Bladder microvascular endothelial cell (primary cell): ENCODE data around the gene ZNF214. TPM values are rescaled to one million over a fixed set of nuclear protein-coding genes. Genes with fewer than 3 reads are reported as not detected.

Experiments
- total RNA-seq: library from RNA; depleted of rRNA; stranded (reverse); fragments of >200 nt; gene quantifications from 2 replicates; pipeline ENCODE4 v1.2.3, GENCODE V29; 2014

Gene ZNF214
- total RNA-seq, result 0.65 and 1.8 TPM in 2 replicates

DNA sequence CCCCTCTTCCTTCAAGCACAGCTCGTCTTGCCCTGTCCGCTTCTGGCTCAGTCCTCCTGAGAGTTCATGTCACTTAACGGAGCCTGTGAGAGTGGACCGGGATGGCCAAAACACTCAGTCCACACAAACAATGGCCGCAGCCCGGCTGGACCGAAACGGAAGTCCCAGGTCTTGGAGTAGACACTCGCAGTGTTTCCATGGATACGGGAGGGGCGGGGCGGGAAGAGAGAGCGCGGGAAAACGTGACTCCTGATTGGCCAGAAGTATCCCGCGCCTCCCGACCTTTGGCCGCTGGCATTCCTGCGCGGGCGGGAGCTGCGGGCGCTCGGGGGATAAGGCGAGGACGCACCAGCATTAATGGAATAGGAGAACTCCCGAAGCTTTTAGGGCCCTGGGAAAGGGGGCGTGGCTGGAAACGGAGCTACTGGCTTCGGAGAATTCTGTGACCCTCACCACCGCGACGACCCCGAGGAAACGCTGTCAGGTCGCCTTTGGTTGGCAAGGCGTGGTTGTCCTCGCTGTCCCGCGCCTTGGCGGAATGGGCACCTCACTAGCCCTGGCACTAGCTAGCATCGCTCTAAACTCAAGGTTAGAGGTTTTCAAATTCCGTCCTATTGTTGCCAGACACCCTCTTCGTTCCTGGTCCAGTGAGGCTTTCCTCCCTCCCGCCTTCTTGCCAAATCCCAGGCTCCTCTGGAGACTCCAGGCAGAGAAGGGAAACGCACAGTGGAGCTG lies at the start of gene ZNF214, which contains the start of gene NLRP14:
Gene ZNF214, minus strand, starts transcription at position 164 of the 735 bp plus-strand sequence. CDS start 17,511 bp downstream, outside the sequence.
Gene NLRP14, plus strand, starts transcription at position 297 of the 735 bp plus-strand sequence. CDS start 18,108 bp downstream, outside the sequence.

Other genes with a start within 250 kb of the ZNF214 start
- under 0.01 and 0.31 TPM in 2 replicates for gene OR2AG2, start 248.4 kb downstream of the ZNF214 start, total RNA-seq
- under 0.01 TPM in 1 of 2 replicates, not detected in the other for gene OR2AG1, start 237.3 kb downstream of the ZNF214 start, total RNA-seq
- 0.16 and 0.38 TPM in 2 replicates for gene OR6A2, start 220.7 kb downstream of the ZNF214 start, total RNA-seq
- gene OR10A5, start 174.7 kb downstream of the ZNF214 start, total RNA-seq, result not detected in 2 replicates
- gene OR10A2, start 157.3 kb downstream of the ZNF214 start, total RNA-seq, result not detected in 2 replicates
- gene OR10A4, start 143.7 kb downstream of the ZNF214 start, total RNA-seq, result not detected in 2 replicates
- gene OR2D2, start 127.8 kb downstream of the ZNF214 start, total RNA-seq, result 0.16 and 0.19 TPM in 2 replicates
- not detected in 2 replicates for gene OR2D3, start 99.3 kb downstream of the ZNF214 start, total RNA-seq
- gene ZNF215, start 93.9 kb downstream of the ZNF214 start, total RNA-seq, result 1.4 and 2.3 TPM in 2 replicates
- under 0.01 TPM in 1 of 2 replicates, not detected in the other for gene NLRP14, start 133 bp upstream of the ZNF214 start, total RNA-seq
- not detected in 2 replicates for gene RBMXL2, start 68.7 kb upstream of the ZNF214 start, total RNA-seq
- gene SYT9, start 231.6 kb upstream of the ZNF214 start, total RNA-seq, result under 0.01 and 1.6 TPM in 2 replicates